Measurements from ENCODE around the gene ERBB4. TPM values are rescaled to one million over a fixed set of nuclear protein-coding genes. Genes with fewer than 3 reads are reported as not detected.

The ERBB4 gene
- total and polyA plus RNA-seq, 10 of the 15 experiments (the other 5 are each of a cell fraction or from before 2014, with no cell fraction given), result under 0.01 to 0.23 (median 0.01) TPM; not detected in 4

DNA sequence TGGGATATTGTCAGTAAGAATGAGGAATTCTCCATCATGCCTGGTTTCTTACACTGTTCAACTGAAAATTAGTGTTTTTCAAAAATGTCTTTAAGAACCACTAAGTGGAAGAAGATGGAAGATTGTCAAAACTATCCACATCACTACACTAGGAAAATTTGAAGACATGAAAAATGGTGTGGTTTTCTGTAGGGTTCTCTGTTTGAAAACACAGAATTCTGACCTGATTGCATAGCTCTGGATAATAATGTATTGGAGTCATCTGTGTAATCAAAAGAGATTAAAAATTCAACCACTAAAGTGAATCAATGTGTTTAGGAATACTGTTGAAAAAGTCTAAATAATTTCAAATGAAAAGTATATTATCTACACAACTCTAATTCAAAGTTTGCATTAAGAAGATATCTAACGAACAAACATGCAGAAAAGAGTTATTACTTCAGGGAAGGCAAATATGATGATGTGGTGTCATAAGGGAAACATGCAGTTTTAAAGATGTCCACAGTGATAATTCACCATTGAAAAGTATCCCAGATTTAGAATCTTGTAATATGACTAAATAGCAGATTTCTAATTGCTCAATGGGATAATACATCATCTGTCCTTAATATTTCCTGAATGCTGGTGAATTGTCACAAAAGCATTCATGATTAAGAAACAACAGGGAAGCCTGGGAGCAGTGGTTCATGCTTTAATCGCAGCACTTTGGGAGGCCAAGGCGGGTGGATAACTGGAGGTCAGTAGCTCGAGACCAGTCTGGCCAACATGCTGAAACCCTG, 116.9 kb downstream of the ERBB4 start:
- FAIRE-seq, result no peak
- Histone ChIP-seq H2AFZ (ENCODE audit: control insufficient read depth, low read depth, low read length) (no peak overlapping the region), H3K9me3 (replicated peaks; ENCODE audit: control insufficient read depth, insufficient read depth, low read length) (no peaks in the 10 kb centered on the region), H3K27me3 (replicated peaks in 1 of 2; ENCODE audit: control insufficient read depth in 2 of 2, insufficient read depth in 2 of 2, low read length in 1 of 2) (no peaks in the 10 kb centered on the region), H3K27ac (ENCODE audit: control insufficient read depth, insufficient read depth) (no peak overlapping the region), H3K4me2 (ENCODE audit: control insufficient read depth, insufficient read depth) (no peak overlapping the region), H3K9ac (ENCODE audit: control insufficient read depth, insufficient read depth, low read length) (no peak overlapping the region), H3K79me2 (ENCODE audit: control insufficient read depth, insufficient read depth, low read length) (no peaks in the 10 kb centered on the region), H3K36me3 (ENCODE audit: control insufficient read depth in 2 of 2, insufficient read depth in 2 of 2, low read length in 1 of 2) (no peaks in the 10 kb centered on the region), H4K20me1 (ENCODE audit: control insufficient read depth, insufficient read depth) (no peaks in the 10 kb centered on the region), H3K4me1 (ENCODE audit: control insufficient read depth, insufficient read depth, low read length) (no peaks in the 10 kb centered on the region), H3K4me3 (no peak overlapping the region)
- CTCF ChIA-PET, result no interaction called here
- WGBS (ENCODE audit: insufficient coverage, insufficient replicate concordance, low lambda C conversion rate, missing lambda C conversion rate), result 0% methylated on average over 4 of the region's 4 CpGs
- POLR2A ChIA-PET, result no interaction called here
- RAD21 ChIA-PET (ENCODE audit: unreplicated experiment), result no interaction called here
- TF ChIP-seq POLR2AphosphoS2 (IDR thresholded peaks at IDR 0.05; ENCODE audit: low read depth, low read length), result no peak
- no peak for TF ChIP-seq SMC3 (IDR thresholded peaks at IDR 0.05; ENCODE audit: borderline replicate concordance, low read length)
- TF ChIP-seq HDAC2 (IDR thresholded peaks at IDR 0.05), result no peak
- no peak for TF ChIP-seq ZNF687 (IDR thresholded peaks at IDR 0.05)
- TF ChIP-seq YBX1 (IDR thresholded peaks at IDR 0.05), result no peak
- TF ChIP-seq ESRRA (IDR thresholded peaks at IDR 0.05; ENCODE audit: low read length), result no peak
- TF ChIP-seq CHD1 (IDR thresholded peaks at IDR 0.05; ENCODE audit: low read depth, low read length), result no peak
- intact Hi-C loops (cut with micrococcal nuclease; ENCODE audit: unreplicated experiment), result no loop called here
- ATAC-seq, result no peak
- in situ Hi-C loops (cut with MboI), result no loop called here
- DNase-seq (ENCODE audit: low read depth, low spot score), result no peak
- SMC1A ChIA-PET (ENCODE audit: uncharacterized antibody, unreplicated experiment), result no interaction called here
- BruUV-seq (replicated peaks), result no TSS peak
